ENCODE data around the gene CTNND1.

DNA sequence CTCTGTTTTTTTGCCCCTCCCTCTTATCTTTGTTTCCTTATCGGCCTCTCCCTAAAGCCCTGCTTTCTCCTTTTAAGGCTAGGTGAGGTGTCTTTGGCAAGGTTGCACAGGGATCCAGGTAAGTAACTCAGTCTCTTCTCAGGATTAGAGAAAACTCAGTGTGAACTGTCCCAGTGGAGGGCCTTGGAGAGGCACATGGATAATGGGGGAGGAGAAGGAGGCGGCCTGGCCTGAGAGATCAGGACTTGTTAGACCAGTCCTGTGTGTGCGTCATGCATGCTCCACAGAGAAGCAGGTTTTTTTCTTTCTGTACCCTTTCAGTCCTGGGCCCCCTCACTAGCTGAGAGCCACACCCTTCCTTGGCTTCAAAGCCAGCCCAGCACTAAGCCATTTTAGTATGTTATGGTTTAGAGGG, 19.9 kb downstream of the CTNND1 start:
- no peak for TF ChIP-seq POLR2A (IDR thresholded peaks at IDR 0.05)
- TF ChIP-seq, protein P1, sequence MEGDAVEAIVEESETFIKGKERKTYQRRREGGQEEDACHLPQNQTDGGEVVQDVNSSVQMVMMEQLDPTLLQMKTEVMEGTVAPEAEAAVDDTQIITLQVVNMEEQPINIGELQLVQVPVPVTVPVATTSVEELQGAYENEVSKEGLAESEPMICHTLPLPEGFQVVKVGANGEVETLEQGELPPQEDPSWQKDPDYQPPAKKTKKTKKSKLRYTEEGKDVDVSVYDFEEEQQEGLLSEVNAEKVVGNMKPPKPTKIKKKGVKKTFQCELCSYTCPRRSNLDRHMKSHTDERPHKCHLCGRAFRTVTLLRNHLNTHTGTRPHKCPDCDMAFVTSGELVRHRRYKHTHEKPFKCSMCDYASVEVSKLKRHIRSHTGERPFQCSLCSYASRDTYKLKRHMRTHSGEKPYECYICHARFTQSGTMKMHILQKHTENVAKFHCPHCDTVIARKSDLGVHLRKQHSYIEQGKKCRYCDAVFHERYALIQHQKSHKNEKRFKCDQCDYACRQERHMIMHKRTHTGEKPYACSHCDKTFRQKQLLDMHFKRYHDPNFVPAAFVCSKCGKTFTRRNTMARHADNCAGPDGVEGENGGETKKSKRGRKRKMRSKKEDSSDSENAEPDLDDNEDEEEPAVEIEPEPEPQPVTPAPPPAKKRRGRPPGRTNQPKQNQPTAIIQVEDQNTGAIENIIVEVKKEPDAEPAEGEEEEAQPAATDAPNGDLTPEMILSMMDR (IDR thresholded peaks at IDR 0.05), result no peak

Data from testis (tissue), 2 donors.